ENCODE data around the gene MBNL1.
A peak's percentile ranks its signal among the peaks of the same experiment; 100 is the strongest.

MBNL1 gene

GRCh38 chr3:152245498-152246170 is 23.1 kb upstream of the MBNL1 start:
- H3K4me3 ChIP-seq (ENCODE audit: low read length) = peak overlapping the region; percentile 57
- no peak for DNase-seq (ENCODE audit: low read depth, low spot score)

GRCh38 chr3:152251916-152252315 is 16.8 kb upstream of the MBNL1 start:
- no peak overlapping the region for H3K4me3 ChIP-seq (ENCODE audit: low read length)
- DNase-seq (ENCODE audit: low read depth, low spot score) = no peak

GRCh38 chr3:152252755-152253154 is 16.0 kb upstream of the MBNL1 start:
- no peak for DNase-seq (ENCODE audit: low read depth, low spot score)
- no peak overlapping the region for H3K4me3 ChIP-seq (ENCODE audit: low read length)

- no peak for DNase-seq (ENCODE audit: low read depth, low spot score)
- no peak overlapping the region for H3K4me3 ChIP-seq (ENCODE audit: low read length)
These were observed 15.2 kb upstream of the MBNL1 start for GRCh38 chr3:152253514-152253913.

DNA sequence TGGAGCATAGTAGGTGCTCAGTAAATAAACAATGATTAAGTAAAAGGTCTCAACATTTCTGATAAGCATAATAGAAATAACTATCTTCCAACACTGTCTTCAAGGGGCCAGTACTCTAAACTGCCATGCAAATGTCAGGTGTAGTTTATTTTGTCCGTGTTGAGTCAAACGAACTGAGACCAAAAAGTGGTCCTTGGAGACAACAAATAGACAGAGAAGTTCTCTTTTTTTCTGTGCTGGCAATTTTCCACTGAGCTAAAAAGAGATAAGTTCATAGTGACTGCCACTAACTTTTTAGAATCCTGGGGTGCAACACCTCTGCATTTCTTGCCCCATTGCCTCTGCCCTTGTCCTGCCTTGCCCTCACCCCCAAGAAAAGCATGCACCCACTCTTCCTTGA is 14.7 kb upstream of the MBNL1 start:
- no peak for DNase-seq (ENCODE audit: low read depth, low spot score)
- H3K4me3 ChIP-seq (ENCODE audit: low read length) = no peak overlapping the region

GRCh38 chr3:152255290-152255689 is 13.4 kb upstream of the MBNL1 start:
- H3K4me3 ChIP-seq (ENCODE audit: low read length) = no peak overlapping the region
- no peak for DNase-seq (ENCODE audit: low read depth, low spot score)

DNA sequence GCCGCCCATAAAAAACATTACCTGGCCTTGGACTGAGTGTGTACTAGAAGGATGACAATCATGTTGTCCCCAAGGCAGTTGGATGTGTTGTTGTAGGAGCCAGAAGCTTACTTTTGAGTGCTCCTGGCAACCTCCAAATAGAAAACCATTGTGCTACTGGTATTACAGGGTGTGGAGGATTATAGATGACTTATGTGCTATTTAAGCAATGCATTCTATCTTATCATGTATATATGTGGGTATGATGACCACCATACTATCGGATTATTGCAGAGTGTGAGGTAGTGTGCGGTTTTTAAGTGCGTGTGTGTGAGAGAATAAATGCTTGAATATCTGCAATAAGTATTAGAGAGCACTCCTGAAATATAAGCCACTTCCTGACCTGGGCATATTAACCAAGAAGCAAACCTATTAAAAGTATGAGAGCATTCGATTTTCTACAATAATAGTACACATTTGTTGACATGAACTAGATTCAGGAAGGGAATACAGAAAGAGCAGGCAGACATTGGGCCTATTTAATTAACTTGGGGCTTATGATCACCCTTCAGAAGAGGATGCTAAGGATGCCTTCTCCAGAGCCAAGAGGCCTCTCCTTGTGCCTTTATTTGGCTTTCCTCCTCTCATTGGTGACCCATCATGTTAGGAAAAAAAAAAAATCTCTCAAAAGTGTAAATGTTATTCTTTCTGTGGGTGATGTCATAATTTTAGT is 11.7 kb upstream of the MBNL1 start:
- no peak for DNase-seq (ENCODE audit: low read depth, low spot score)

GRCh38 chr3:152257563-152258035 is 11.1 kb upstream of the MBNL1 start:
- DNase-seq (ENCODE audit: low read depth, low spot score) = peak; percentile 87

More for the DNA sequence above, 11.7 kb upstream of the MBNL1 start:
- H3K4me3 ChIP-seq (ENCODE audit: low read length) = peak overlapping the region; percentile 15; the same call in 1 of the 2 replicates

DNA sequence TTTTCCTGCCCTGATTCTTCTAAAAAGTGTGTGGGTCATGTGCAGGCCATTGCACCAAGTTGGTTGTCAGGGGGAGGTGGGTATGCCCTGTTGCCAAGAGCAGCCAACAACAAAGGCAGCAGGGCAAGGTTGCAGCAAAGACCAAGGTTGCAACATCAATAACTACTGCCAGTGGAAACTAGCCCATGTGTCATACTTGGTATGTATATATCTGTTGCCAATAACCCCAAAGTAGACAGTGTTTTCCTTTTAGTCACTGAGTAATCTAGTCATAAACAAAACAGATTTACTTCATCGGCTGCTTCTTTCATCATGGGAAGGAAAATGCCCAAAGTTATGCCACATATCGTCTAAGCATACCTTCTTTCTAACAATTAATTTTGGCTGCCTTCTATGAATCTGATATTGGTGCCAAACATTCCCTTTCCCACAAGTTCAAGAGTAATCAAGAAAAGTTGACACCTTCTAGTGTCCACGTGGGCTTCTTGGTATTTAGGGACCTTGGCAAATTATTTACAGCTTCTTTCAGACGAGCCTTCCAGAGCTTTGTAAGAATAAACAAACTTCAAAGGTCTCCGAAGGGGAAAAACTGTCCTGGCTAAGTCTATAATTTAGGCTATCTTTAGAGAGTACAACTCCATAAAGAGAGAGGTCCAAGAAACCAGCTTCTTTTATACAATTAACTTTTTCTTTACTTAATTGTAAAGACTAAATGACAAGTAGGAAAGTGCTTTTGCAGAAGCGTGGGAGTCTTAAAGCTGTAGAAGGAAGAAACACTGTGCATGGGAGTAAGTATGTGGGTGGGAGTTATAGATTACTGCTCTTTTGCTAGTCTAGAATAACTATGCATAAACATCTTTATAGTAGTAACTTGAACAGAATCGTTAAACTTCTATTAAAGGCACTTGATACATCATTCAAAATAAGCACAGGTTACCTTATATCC is 10.0 kb upstream of the MBNL1 start:
- DNase-seq (ENCODE audit: low read depth, low spot score) = no peak
- no peak overlapping the region for H3K4me3 ChIP-seq (ENCODE audit: low read length)

More at GRCh38 chr3:152257563-152258035, 11.1 kb upstream of the MBNL1 start:
- peak overlapping the region; percentile 15; the same call in 1 of the 2 replicates for H3K4me3 ChIP-seq (ENCODE audit: low read length)

- no peak for DNase-seq (ENCODE audit: low read depth, low spot score)
- no peak overlapping the region for H3K4me3 ChIP-seq (ENCODE audit: low read length)
These were observed 9.3 kb upstream of the MBNL1 start for GRCh38 chr3:152259468-152259867.

GRCh38 chr3:152260026-152260425 is 8.7 kb upstream of the MBNL1 start:
- DNase-seq (ENCODE audit: low read depth, low spot score) = no peak
- no peak overlapping the region for H3K4me3 ChIP-seq (ENCODE audit: low read length)

GRCh38 chr3:152260529-152260928 is 8.2 kb upstream of the MBNL1 start:
- no peak overlapping the region for H3K4me3 ChIP-seq (ENCODE audit: low read length)
- DNase-seq (ENCODE audit: low read depth, low spot score) = no peak

- no peak overlapping the region for H3K4me3 ChIP-seq (ENCODE audit: low read length)
- no peak for DNase-seq (ENCODE audit: low read depth, low spot score)
These were observed 7.4 kb upstream of the MBNL1 start for GRCh38 chr3:152261329-152261728.

- DNase-seq (ENCODE audit: low read depth, low spot score) = no peak
- H3K4me3 ChIP-seq (ENCODE audit: low read length) = no peak overlapping the region
These were observed 5.0 kb upstream of the MBNL1 start for GRCh38 chr3:152263711-152264110.

DNA sequence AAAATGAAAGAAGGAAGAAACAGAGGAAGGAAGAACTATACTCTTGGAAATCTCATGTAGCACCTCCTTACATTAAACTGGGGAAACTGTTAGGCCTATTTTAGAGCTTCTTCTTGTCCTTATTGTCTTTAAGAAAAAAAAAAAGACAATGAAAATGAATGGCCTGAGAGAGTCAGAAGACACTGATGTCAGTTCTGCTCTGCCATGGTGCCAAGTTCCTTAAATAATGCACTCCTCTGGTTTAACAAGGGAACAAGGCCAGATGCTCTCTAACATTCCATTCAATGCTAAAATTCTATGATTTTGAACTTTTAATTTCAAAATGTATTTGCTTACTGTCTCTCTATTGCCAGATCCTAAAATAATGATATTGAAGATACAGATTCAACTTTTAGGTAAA is 4.4 kb upstream of the MBNL1 start:
- H3K4me3 ChIP-seq (ENCODE audit: low read length) = no peak overlapping the region
- no peak for DNase-seq (ENCODE audit: low read depth, low spot score)

GRCh38 chr3:152266221-152266995 is 2.3 kb upstream of the MBNL1 start:
- no peak overlapping the region for H3K4me3 ChIP-seq (ENCODE audit: low read length)
- no peak for DNase-seq (ENCODE audit: low read depth, low spot score)

- peak overlapping the region; percentile 87 for H3K4me3 ChIP-seq (ENCODE audit: low read length)
These were observed 736 bp upstream of the MBNL1 start for GRCh38 chr3:152267831-152268554.

More at GRCh38 chr3:152267831-152268554, 736 bp upstream of the MBNL1 start:
- no peak for DNase-seq (ENCODE audit: low read depth, low spot score)
